ENCODE results near the gene C19orf85.

C19orf85 gene

DNA sequence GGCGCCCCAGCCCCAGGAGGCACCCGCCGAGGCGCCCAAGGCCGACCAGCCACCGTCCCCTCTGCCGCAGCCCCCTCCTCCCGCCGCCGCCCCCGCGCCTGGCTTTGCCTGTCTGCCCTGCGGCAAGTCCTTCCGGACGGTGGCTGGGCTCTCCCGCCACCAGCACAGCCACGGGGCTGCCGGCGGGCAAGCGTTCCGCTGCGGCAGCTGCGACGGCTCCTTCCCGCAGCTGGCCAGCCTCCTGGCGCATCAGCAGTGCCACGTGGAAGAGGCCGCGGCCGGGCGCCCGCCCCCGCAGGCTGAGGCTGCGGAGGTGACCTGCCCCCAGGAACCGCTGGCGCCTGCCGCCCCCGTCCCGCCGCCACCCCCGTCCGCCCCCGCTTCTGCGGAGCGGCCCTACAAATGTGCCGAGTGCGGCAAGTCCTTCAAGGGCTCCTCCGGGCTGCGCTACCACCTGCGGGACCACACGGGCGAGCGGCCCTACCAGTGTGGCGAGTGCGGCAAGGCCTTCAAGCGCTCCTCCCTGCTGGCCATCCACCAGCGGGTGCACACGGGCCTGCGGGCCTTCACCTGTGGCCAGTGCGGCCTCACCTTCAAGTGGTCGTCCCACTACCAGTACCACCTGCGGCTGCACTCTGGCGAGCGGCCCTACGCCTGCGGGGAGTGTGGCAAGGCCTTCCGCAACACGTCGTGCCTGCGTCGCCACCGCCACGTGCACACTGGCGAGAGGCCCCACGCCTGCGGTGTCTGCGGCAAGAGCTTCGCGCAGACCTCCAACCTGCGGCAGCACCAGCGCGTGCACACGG lies 17.8 kb upstream of the C19orf85 start:
- TF ChIP-seq, protein P1, sequence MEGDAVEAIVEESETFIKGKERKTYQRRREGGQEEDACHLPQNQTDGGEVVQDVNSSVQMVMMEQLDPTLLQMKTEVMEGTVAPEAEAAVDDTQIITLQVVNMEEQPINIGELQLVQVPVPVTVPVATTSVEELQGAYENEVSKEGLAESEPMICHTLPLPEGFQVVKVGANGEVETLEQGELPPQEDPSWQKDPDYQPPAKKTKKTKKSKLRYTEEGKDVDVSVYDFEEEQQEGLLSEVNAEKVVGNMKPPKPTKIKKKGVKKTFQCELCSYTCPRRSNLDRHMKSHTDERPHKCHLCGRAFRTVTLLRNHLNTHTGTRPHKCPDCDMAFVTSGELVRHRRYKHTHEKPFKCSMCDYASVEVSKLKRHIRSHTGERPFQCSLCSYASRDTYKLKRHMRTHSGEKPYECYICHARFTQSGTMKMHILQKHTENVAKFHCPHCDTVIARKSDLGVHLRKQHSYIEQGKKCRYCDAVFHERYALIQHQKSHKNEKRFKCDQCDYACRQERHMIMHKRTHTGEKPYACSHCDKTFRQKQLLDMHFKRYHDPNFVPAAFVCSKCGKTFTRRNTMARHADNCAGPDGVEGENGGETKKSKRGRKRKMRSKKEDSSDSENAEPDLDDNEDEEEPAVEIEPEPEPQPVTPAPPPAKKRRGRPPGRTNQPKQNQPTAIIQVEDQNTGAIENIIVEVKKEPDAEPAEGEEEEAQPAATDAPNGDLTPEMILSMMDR (IDR thresholded peaks at IDR 0.05; ENCODE audit: control insufficient read depth, insufficient read depth, low read depth, low read length, missing control alignments), result no peak
- no peak for DNase-seq (ENCODE audit: low read depth)
- H3K4me3 ChIP-seq (ENCODE audit: control insufficient read depth, low read depth, low read length), result no peak overlapping the region

DNA sequence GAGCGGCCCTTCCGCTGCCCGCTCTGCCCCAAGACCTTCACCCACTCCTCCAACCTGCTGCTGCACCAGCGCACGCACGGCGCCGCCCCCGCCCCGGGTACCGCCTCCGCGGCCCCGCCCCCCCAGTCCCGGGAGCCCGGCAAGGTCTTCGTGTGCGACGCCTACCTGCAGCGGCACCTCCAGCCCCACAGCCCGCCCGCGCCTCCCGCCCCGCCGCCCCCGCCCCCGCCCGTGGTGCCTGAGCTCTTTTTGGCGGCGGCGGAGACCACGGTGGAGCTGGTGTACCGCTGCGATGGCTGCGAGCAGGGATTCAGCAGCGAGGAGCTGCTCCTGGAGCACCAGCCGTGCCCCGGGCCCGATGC lies 17.2 kb upstream of the C19orf85 start:
- TF ChIP-seq, protein P1 (IDR thresholded peaks at IDR 0.05; ENCODE audit: control insufficient read depth, insufficient read depth, low read depth, low read length, missing control alignments), result no peak
- H3K4me3 ChIP-seq (ENCODE audit: control insufficient read depth, low read depth, low read length), result no peak overlapping the region
- no peak for DNase-seq (ENCODE audit: low read depth)

DNA sequence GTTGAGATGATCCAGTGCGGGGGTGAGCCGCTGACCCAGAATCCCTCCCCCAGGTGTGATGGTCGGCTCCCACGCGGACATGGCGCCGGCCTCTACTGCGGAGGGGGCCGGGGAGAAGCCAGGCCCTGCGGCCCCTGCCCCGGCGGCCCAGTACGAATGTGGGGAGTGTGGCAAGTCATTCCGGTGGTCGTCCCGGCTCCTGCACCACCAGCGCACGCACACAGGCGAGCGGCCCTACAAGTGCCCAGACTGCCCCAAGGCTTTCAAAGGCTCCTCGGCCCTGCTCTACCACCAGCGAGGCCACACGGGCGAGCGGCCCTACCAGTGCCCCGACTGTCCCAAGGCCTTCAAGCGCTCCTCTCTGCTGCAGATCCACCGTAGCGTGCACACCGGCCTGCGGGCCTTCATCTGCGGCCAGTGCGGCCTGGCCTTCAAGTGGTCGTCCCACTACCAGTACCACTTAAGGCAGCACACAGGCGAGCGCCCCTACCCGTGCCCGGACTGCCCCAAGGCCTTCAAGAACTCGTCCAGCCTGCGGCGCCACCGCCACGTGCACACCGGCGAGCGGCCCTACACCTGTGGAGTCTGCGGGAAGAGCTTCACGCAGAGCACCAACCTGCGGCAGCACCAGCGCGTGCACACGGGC lies 16.7 kb upstream of the C19orf85 start:
- TF ChIP-seq, protein P1 (IDR thresholded peaks at IDR 0.05; ENCODE audit: control insufficient read depth, insufficient read depth, low read depth, low read length, missing control alignments), result no peak
- no peak overlapping the region for H3K4me3 ChIP-seq (ENCODE audit: control insufficient read depth, low read depth, low read length)
- DNase-seq (ENCODE audit: low read depth), result no peak

DNA sequence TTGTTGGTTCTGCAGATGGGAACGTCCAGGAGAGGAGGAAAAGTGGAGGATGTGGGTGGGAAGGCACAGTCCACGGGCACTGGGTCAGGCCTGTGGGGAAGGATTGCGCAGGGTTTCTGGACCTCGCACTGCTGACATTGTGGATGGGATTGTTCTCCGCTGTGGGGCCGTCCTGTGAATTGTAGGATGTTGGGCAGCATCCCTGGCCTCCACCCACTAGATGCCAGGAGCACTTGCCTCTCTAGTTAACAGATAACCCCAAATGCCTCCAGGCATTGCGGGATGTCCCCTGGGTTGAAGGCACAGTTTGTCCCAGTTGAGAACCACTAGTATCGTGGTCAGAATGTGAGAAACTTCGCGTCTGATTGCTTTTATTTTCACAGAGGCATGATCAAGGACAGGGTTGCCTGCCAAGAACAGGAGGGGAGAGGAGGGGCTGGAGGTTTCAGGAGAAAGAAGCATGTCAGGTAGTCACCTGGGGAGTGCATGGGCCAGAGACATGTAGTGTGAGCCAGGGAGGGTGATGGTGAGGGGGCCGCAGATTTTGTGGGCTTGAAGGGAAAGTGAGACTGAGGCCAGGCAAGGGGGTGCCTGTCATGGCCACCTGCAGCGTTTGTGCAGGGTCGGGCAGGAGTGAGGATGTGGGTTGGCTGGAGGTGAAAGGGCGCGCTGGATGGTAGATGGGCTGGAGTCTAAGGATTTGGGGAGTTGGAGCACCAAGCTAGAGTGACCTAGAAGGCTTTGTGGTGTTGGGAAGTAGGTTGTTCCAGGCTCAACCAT lies 15.1 kb upstream of the C19orf85 start:
- no peak for DNase-seq (ENCODE audit: low read depth)
- TF ChIP-seq, protein P1 (IDR thresholded peaks at IDR 0.05; ENCODE audit: control insufficient read depth, insufficient read depth, low read depth, low read length, missing control alignments), result no peak

DNA sequence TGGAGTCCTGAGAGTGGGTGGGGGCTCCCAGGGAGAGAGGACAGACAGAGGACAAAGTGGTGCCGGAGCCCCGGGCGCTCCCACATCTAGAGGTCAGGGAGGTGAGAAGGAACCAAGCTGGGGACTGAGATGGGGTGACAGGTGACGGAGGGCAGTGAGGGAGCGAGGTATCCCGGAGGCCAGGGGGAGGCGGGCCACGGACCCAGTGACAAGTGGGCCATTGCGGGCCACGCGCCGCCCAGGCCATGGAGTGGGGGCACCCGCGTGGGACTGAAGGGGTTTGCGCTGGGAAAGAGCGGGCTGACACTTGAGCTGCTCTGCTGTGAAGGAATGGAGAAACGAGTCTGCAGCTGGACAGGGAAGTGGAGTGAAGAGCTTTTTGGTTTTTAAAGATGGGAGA lies 14.5 kb upstream of the C19orf85 start:
- DNase-seq (ENCODE audit: low read depth), result no peak
- TF ChIP-seq, protein P1 (IDR thresholded peaks at IDR 0.05; ENCODE audit: control insufficient read depth, insufficient read depth, low read depth, low read length, missing control alignments), result no peak

More for the DNA sequence above, 15.1 kb upstream of the C19orf85 start:
- no peak overlapping the region for H3K4me3 ChIP-seq (ENCODE audit: control insufficient read depth, low read depth, low read length)

DNA sequence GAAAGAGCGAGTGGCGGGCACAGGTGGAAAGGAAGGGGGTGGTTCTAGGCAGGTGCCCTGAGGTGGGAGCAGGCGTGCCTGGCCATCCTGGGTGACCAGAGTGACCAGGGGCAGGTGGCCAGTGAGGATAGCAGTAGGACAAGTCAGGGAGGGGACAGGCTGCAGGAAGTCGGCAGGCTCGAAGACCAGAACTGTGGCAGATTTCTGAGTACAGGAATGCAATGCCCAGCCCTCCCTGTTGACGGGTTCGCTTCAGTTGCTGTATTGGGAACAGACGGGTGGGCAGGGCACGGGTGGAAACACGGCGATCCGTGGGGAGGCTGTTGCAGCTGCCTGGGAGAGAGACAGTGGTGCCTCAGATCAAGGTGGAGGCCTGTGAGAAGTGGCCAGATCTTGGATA lies 13.8 kb upstream of the C19orf85 start:
- H3K4me3 ChIP-seq (ENCODE audit: control insufficient read depth, low read depth, low read length), result no peak overlapping the region
- TF ChIP-seq, protein P1 (IDR thresholded peaks at IDR 0.05; ENCODE audit: control insufficient read depth, insufficient read depth, low read depth, low read length, missing control alignments), result no peak
- DNase-seq (ENCODE audit: low read depth), result no peak

More for the DNA sequence above, 14.5 kb upstream of the C19orf85 start:
- no peak overlapping the region for H3K4me3 ChIP-seq (ENCODE audit: control insufficient read depth, low read depth, low read length)
